ENCODE data around the gene GDF11.

Gene GDF11

GRCh38 chr12:55743406-55744339, 751 bp downstream of the GDF11 start (continued):
- TF ChIP-seq ZNF626 (tag by site-specific recombination; IDR thresholded peaks at IDR 0.05), result no peak
- TF ChIP-seq ZNF214 (tag by site-specific recombination; IDR thresholded peaks at IDR 0.05; ENCODE audit: borderline replicate concordance), result no peak
- 0 out of 2 replicates have a peak, but pooled peaks have one; percentile 24 for TF ChIP-seq ZEB2 (tag by site-specific recombination; IDR thresholded peaks at IDR 0.05)
- no peak for TF ChIP-seq INSM2 (tag by site-specific recombination; IDR thresholded peaks at IDR 0.05)
- TF ChIP-seq ZNF23 (tag by site-specific recombination; IDR thresholded peaks at IDR 0.05; ENCODE audit: borderline replicate concordance), result no peak
- no peak for TF ChIP-seq ZNF514 (tag by site-specific recombination; IDR thresholded peaks at IDR 0.05)
- no peak for TF ChIP-seq ZNF223 (tag by site-specific recombination; IDR thresholded peaks at IDR 0.05)
- peak; percentile 22; the same call in 1 of the 2 replicates for TF ChIP-seq ZNF24 (tag by site-specific recombination; IDR thresholded peaks at IDR 0.05)
- TF ChIP-seq GLIS2 (tag by site-specific recombination; IDR thresholded peaks at IDR 0.05), result peak; percentile 37; the same call in 1 of the 2 replicates
- TF ChIP-seq ZSCAN18 (tag by site-specific recombination; IDR thresholded peaks at IDR 0.05), result no peak
- no peak for TF ChIP-seq TCF7L2 (IDR thresholded peaks at IDR 0.05; ENCODE audit: borderline replicate concordance, low read depth, low read length)
- no peak for TF ChIP-seq ZNF785 (tag by site-specific recombination; IDR thresholded peaks at IDR 0.05)
- no peak for TF ChIP-seq HOXA7 (CRISPR knock-in tag; IDR thresholded peaks at IDR 0.05; ENCODE audit: borderline replicate concordance)
- no peak for TF ChIP-seq ZNF560 (tag by site-specific recombination; IDR thresholded peaks at IDR 0.05; ENCODE audit: borderline replicate concordance)
- TF ChIP-seq ZNF266 (tag by site-specific recombination; IDR thresholded peaks at IDR 0.05; ENCODE audit: low read depth), result no peak
- no peak for TF ChIP-seq ZNF133 (tag by site-specific recombination; IDR thresholded peaks at IDR 0.05)
- TF ChIP-seq MYNN (tag by site-specific recombination; IDR thresholded peaks at IDR 0.05; ENCODE audit: borderline replicate concordance), result no peak
- no peak for TF ChIP-seq ZNF585B (tag by site-specific recombination; IDR thresholded peaks at IDR 0.05)
- TF ChIP-seq GLI4 (tag by site-specific recombination; IDR thresholded peaks at IDR 0.05), result no peak
- peak; percentile 69 for TF ChIP-seq ZBTB26 (tag by site-specific recombination; optimal IDR thresholded peaks at IDR 0.05)
- no peak for TF ChIP-seq ZNF791 (tag by site-specific recombination; IDR thresholded peaks at IDR 0.05)
- TF ChIP-seq ZNF211 (tag by site-specific recombination; IDR thresholded peaks at IDR 0.05; ENCODE audit: low read depth), result no peak
- no peak for TF ChIP-seq TSHZ1 (tag by site-specific recombination; IDR thresholded peaks at IDR 0.05; ENCODE audit: borderline replicate concordance)
- TF ChIP-seq ZNF610 (tag by site-specific recombination; IDR thresholded peaks at IDR 0.05; ENCODE audit: borderline replicate concordance), result no peak
- no peak for TF ChIP-seq ZNF354C (tag by site-specific recombination; IDR thresholded peaks at IDR 0.05; ENCODE audit: borderline replicate concordance, low read depth)
- peak; percentile 39; the same call in 1 of the 2 replicates for TF ChIP-seq EGR2 (tag by site-specific recombination; IDR thresholded peaks at IDR 0.05; ENCODE audit: low read depth)
- no peak for TF ChIP-seq ZNF350 (tag by site-specific recombination; IDR thresholded peaks at IDR 0.05)
- no peak for TF ChIP-seq ZBTB21 (tag by site-specific recombination; IDR thresholded peaks at IDR 0.05)
- peak; percentile 70; the same call in 1 of the 2 replicates for TF ChIP-seq ZNF600 (tag by site-specific recombination; IDR thresholded peaks at IDR 0.05)
